WTC11 (cell line): ENCODE results near the gene EBNA1BP2. TPM values are rescaled to one million over a fixed set of nuclear protein-coding genes. Genes with fewer than 3 reads are reported as not detected.

Source experiments
- ATAC-seq: fragments of 200-7000 bp; cut with Tn5 transposase; 2 replicates; pipeline ENCODE4 v1.10.0; 2021; ENCODE audit warnings: mild to moderate bottlenecking, moderate library complexity
- Bru-seq: library from RNA; stranded (reverse); fragments of 400-500 nt; gene quantifications from one replicate; lab custom pipeline; 2021; lab: Mats Ljungman, UMichigan
- CTCF ChIA-PET: fragments of 300-600 bp; sonication (Branson Sonifier 250); formaldehyde crosslinking; loops from one replicate; lab custom pipeline; 2021; ENCODE audit warnings: antibody characterized with exemption; lab: Charles Lee
- POLR2A ChIA-PET: fragments of 350-600 bp; sonication (Branson Sonifier 250); formaldehyde crosslinking; loops from one replicate; lab custom pipeline; 2021; ENCODE audit warnings: antibody characterized with exemption; lab: Charles Lee
- DNase-seq: peaks from one replicate; pipeline ENCODE4 v3.0.0; 2021; ENCODE audit warnings: low spot score
- H3K27ac Mint-ChIP-seq: 2 replicates; pipeline ENCODE4 v1.8.0; 2021; ENCODE audit warnings: mixed read lengths
- H3K27me3 Mint-ChIP-seq: 2 replicates; pipeline ENCODE4 v1.8.0; 2021; ENCODE audit warnings: low read depth, mild to moderate bottlenecking, moderate library complexity, mixed read lengths
- H3K36me3 Mint-ChIP-seq: 2 replicates; pipeline ENCODE4 v1.8.0; 2021; ENCODE audit warnings: mixed read lengths
- H3K4me1 Mint-ChIP-seq: 2 replicates; pipeline ENCODE4 v1.8.0; 2022; ENCODE audit warnings: mixed read lengths
- H3K4me3 Mint-ChIP-seq: 2 replicates; pipeline ENCODE4 v1.8.0; 2021; ENCODE audit warnings: mild to moderate bottlenecking, moderate library complexity, mixed read lengths
- H3K9me3 Mint-ChIP-seq: 2 replicates; pipeline ENCODE4 v1.8.0; 2021; ENCODE audit warnings: mixed read lengths
- ATF1 ChIP-seq: sonication (generic); formaldehyde crosslinking; IDR thresholded peaks from 2 replicates; pipeline ENCODE4 v1.8.1; 2023; ENCODE audit warnings: mild to moderate bottlenecking, moderate library complexity, missing genetic modification reagents
- ETV6 ChIP-seq: sonication (generic); formaldehyde crosslinking; IDR thresholded peaks from 2 replicates; pipeline ENCODE4 v1.8.1; 2022; ENCODE audit warnings: mild to moderate bottlenecking, missing genetic modification reagents
- FOXK1 ChIP-seq: sonication (generic); formaldehyde crosslinking; IDR thresholded peaks from 2 replicates; pipeline ENCODE4 v1.8.0; 2022; ENCODE audit warnings: mild to moderate bottlenecking, moderate library complexity, missing genetic modification reagents
- IRF2 ChIP-seq: sonication (generic); formaldehyde crosslinking; IDR thresholded peaks from 2 replicates; pipeline ENCODE4 v1.8.0; 2022; ENCODE audit warnings: low read depth, missing genetic modification reagents, borderline replicate concordance
- MYBL2 ChIP-seq: sonication (generic); formaldehyde crosslinking; IDR thresholded peaks from 2 replicates; pipeline ENCODE4 v1.8.1; 2023; ENCODE audit warnings: mild to moderate bottlenecking, moderate library complexity, missing genetic modification reagents
- NR1H2 ChIP-seq: sonication (generic); formaldehyde crosslinking; IDR thresholded peaks from 2 replicates; pipeline ENCODE4 v1.9.0; 2021; ENCODE audit warnings: mild to moderate bottlenecking, moderate library complexity, missing genetic modification reagents
- OVOL2 ChIP-seq: fragments of 250-450 bp; sonication (Bioruptor Pico); IDR thresholded peaks from 2 replicates; pipeline ENCODE4 v1.9.0; 2021; ENCODE audit warnings: mild to moderate bottlenecking, borderline replicate concordance
- SP1 ChIP-seq: sonication (generic); formaldehyde crosslinking; conservative IDR thresholded peaks from 2 replicates; pipeline ENCODE4 v1.8.1; 2022; ENCODE audit warnings: missing genetic modification reagents
- STAT6 ChIP-seq: sonication (generic); formaldehyde crosslinking; conservative IDR thresholded peaks from 2 replicates; pipeline ENCODE4 v1.8.1; 2023; ENCODE audit warnings: mild to moderate bottlenecking, low read depth, missing genetic modification reagents, moderate library complexity
- TEAD1 ChIP-seq: sonication (generic); formaldehyde crosslinking; IDR thresholded peaks from 2 replicates; pipeline ENCODE4 v1.8.0; 2022; ENCODE audit warnings: mild to moderate bottlenecking, missing genetic modification reagents
- long read RNA-seq, 3 experiments: library from RNA in 1 of 3; library from capped mRNA in 1 of 3; library from polyadenylated mRNA in 1 of 3; unstranded in 2 of 3; stranded (forward) in 1 of 3; transcript quantifications; one replicate each; pipeline ENCODE4 v2.0.0, GENCODE V29; 2021
- total RNA-seq: library from RNA; stranded (reverse); gene quantifications from 3 replicates; pipeline ENCODE4 v1.2.3, GENCODE V29; 2021
- TF ChIP-seq, protein P1 (sequence below): sonication (generic); formaldehyde crosslinking; IDR thresholded peaks from 2 replicates; pipeline ENCODE4 v1.8.0; 2022; ENCODE audit warnings: mild to moderate bottlenecking, missing genetic modification reagents
- TF ChIP-seq, protein P2 (sequence below): sonication (generic); formaldehyde crosslinking; IDR thresholded peaks from 2 replicates; pipeline ENCODE4 v1.8.1; 2023; ENCODE audit warnings: mild to moderate bottlenecking, missing genetic modification reagents, moderate library complexity
- TF ChIP-seq, protein P3 (sequence below): sonication (generic); formaldehyde crosslinking; IDR thresholded peaks from 2 replicates; pipeline ENCODE4 v1.8.0; 2022; ENCODE audit warnings: missing genetic modification reagents
- TF ChIP-seq, protein P4 (sequence below): sonication (generic); formaldehyde crosslinking; IDR thresholded peaks from 2 replicates; pipeline ENCODE4 v1.8.0; 2022; ENCODE audit warnings: mild to moderate bottlenecking, missing genetic modification reagents
- TF ChIP-seq, protein P5 (sequence below): sonication (generic); formaldehyde crosslinking; IDR thresholded peaks from 2 replicates; pipeline ENCODE4 v1.8.0; 2023; ENCODE audit warnings: missing genetic modification reagents, mild to moderate bottlenecking, borderline replicate concordance
- TF ChIP-seq, protein P6 (sequence below): sonication (generic); formaldehyde crosslinking; IDR thresholded peaks from 2 replicates; pipeline ENCODE4 v1.8.0; 2022; ENCODE audit warnings: mild to moderate bottlenecking, missing genetic modification reagents

The EBNA1BP2 gene
- total RNA-seq (66.7 to 93.7 TPM (median 67.7 TPM) in 3 replicates), Bru-seq, nascent RNA (percentile 88 among the genes with signal in this experiment)
- long read RNA-seq, experiment 1, transcript EBNA1BP2-201 (9 exons, 1,322 nt): major isoform, 364 of 385 reads
- long read RNA-seq, experiment 1, partial matches to known transcripts: 4 of 385 reads
- long read RNA-seq, experiment 1, other reads (novel, unspliced or antisense): 15 of 385 reads
- long read RNA-seq, experiment 2, transcript EBNA1BP2-201 (9 exons, 1,322 nt): major isoform, 57 of 97 reads
- long read RNA-seq, experiment 2, partial matches to known transcripts: 16 of 97 reads
- long read RNA-seq, experiment 2, other reads (novel, unspliced or antisense): 22 of 97 reads
- long read RNA-seq, experiment 3, transcript EBNA1BP2-201 (9 exons, 1,322 nt): major isoform, 184 of 226 reads
- long read RNA-seq, experiment 3, partial matches to known transcripts: 1 of 226 reads
- long read RNA-seq, experiment 3, other reads (novel, unspliced or antisense): 39 of 226 reads

DNA sequence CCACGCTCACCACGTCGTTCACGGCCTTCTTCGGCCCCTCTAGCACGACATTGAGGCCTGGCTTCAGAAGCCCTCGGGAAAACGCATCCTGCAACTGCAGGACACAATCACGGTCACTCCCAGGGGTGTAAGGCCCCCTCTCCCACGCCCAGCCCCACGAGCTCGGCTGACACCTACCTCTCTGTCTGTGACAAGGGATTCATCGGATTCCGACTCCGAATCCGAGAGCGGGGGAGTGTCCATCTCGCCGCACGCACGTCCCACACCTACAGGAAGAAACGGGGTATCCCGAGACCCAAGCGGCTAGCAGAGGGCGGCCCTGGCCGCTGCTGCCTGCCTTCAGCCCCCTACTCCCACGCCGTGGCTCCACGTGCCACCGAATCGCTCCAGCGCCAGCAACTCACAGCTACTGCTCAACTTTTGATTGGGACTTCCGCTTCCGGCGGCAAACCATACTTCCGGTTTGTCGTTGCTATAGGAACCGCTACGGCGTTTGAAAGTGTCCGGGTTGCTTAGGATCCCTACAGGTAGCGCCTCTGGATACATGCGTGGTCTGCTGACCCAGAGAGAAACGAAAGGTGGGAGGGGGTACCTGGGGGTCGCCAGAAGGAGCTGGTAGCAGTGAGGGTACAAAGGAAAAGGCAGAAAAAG, at the start of gene EBNA1BP2, which contains the start of gene CFAP57:
Gene EBNA1BP2 (minus strand): TSS at position 415 of the 651 bp plus-strand sequence. CDS start 172 bp downstream, at position 243.
Gene CFAP57 (plus strand): TSS at position 455 of the 651 bp plus-strand sequence. CDS start 424 bp downstream, outside the sequence.
- peaks cover 40% of the 10 kb centered on the region for H3K36me3 Mint-ChIP-seq
- peak within 1 kb of the TSS; percentile 60 for H3K27ac Mint-ChIP-seq
- ChIA-PET POLR2A (interaction anchor here (0.6 kb wide), 1 partner anchor 209 kb away, joined by 3 read pairs; no protein-coding TSS in a partner anchor), CTCF (interaction anchor here (0.7 to 2.0 kb wide), 10 partner anchors 28 to 326 kb away, joined by 3 to 7 read pairs (median 4); partner anchors contain the start of genes CDC20 and ZNF691)
- peak within 1 kb of the TSS; percentile 97 for H3K4me3 Mint-ChIP-seq
- ATAC-seq (peak; percentile 77), DNase-seq (peak; percentile 86)
- peaks cover 17% of the 10 kb centered on the region for H3K4me1 Mint-ChIP-seq
- H3K27me3 Mint-ChIP-seq: peaks cover 16% of the 10 kb centered on the region
- peaks cover 11% of the 10 kb centered on the region for H3K9me3 Mint-ChIP-seq
- no peak for TF ChIP-seq IRF2
- TF ChIP-seq, protein P1, sequence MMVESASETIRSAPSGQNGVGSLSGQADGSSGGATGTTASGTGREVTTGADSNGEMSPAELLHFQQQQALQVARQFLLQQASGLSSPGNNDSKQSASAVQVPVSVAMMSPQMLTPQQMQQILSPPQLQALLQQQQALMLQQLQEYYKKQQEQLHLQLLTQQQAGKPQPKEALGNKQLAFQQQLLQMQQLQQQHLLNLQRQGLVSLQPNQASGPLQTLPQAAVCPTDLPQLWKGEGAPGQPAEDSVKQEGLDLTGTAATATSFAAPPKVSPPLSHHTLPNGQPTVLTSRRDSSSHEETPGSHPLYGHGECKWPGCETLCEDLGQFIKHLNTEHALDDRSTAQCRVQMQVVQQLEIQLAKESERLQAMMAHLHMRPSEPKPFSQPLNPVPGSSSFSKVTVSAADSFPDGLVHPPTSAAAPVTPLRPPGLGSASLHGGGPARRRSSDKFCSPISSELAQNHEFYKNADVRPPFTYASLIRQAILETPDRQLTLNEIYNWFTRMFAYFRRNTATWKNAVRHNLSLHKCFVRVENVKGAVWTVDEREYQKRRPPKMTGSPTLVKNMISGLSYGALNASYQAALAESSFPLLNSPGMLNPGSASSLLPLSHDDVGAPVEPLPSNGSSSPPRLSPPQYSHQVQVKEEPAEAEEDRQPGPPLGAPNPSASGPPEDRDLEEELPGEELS: peak; percentile 42; the same call in 1 of the 2 replicates
- TF ChIP-seq TEAD1: 0 out of 2 replicates have a peak, but pooled peaks have one; percentile 18
- TF ChIP-seq, protein P2, sequence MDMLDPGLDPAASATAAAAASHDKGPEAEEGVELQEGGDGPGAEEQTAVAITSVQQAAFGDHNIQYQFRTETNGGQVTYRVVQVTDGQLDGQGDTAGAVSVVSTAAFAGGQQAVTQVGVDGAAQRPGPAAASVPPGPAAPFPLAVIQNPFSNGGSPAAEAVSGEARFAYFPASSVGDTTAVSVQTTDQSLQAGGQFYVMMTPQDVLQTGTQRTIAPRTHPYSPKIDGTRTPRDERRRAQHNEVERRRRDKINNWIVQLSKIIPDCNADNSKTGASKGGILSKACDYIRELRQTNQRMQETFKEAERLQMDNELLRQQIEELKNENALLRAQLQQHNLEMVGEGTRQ (CRISPR knock-in tag): 0 out of 2 replicates have a peak, but pooled peaks have one; percentile 31
- peak; percentile 54; the same call in 1 of the 2 replicates for TF ChIP-seq FOXK1 (CRISPR knock-in tag)
- TF ChIP-seq ETV6 (CRISPR knock-in tag): peak; percentile 80; the same call in 1 of the 2 replicates
- TF ChIP-seq SP1: 0 out of 2 replicates have a peak, but pooled peaks have one; percentile 25
- TF ChIP-seq ATF1: peak; percentile 27; the same call in 1 of the 2 replicates
- TF ChIP-seq, protein P3, sequence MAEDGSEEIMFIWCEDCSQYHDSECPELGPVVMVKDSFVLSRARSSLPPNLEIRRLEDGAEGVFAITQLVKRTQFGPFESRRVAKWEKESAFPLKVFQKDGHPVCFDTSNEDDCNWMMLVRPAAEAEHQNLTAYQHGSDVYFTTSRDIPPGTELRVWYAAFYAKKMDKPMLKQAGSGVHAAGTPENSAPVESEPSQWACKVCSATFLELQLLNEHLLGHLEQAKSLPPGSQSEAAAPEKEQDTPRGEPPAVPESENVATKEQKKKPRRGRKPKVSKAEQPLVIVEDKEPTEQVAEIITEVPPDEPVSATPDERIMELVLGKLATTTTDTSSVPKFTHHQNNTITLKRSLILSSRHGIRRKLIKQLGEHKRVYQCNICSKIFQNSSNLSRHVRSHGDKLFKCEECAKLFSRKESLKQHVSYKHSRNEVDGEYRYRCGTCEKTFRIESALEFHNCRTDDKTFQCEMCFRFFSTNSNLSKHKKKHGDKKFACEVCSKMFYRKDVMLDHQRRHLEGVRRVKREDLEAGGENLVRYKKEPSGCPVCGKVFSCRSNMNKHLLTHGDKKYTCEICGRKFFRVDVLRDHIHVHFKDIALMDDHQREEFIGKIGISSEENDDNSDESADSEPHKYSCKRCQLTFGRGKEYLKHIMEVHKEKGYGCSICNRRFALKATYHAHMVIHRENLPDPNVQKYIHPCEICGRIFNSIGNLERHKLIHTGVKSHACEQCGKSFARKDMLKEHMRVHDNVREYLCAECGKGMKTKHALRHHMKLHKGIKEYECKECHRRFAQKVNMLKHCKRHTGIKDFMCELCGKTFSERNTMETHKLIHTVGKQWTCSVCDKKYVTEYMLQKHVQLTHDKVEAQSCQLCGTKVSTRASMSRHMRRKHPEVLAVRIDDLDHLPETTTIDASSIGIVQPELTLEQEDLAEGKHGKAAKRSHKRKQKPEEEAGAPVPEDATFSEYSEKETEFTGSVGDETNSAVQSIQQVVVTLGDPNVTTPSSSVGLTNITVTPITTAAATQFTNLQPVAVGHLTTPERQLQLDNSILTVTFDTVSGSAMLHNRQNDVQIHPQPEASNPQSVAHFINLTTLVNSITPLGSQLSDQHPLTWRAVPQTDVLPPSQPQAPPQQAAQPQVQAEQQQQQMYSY (CRISPR knock-in tag): peak; percentile 28; the same call in 1 of the 2 replicates
- TF ChIP-seq, protein P4, sequence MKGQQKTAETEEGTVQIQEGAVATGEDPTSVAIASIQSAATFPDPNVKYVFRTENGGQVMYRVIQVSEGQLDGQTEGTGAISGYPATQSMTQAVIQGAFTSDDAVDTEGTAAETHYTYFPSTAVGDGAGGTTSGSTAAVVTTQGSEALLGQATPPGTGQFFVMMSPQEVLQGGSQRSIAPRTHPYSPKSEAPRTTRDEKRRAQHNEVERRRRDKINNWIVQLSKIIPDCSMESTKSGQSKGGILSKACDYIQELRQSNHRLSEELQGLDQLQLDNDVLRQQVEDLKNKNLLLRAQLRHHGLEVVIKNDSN (CRISPR knock-in tag): peak; percentile 36; the same call in 1 of the 2 replicates
- TF ChIP-seq, protein P5, sequence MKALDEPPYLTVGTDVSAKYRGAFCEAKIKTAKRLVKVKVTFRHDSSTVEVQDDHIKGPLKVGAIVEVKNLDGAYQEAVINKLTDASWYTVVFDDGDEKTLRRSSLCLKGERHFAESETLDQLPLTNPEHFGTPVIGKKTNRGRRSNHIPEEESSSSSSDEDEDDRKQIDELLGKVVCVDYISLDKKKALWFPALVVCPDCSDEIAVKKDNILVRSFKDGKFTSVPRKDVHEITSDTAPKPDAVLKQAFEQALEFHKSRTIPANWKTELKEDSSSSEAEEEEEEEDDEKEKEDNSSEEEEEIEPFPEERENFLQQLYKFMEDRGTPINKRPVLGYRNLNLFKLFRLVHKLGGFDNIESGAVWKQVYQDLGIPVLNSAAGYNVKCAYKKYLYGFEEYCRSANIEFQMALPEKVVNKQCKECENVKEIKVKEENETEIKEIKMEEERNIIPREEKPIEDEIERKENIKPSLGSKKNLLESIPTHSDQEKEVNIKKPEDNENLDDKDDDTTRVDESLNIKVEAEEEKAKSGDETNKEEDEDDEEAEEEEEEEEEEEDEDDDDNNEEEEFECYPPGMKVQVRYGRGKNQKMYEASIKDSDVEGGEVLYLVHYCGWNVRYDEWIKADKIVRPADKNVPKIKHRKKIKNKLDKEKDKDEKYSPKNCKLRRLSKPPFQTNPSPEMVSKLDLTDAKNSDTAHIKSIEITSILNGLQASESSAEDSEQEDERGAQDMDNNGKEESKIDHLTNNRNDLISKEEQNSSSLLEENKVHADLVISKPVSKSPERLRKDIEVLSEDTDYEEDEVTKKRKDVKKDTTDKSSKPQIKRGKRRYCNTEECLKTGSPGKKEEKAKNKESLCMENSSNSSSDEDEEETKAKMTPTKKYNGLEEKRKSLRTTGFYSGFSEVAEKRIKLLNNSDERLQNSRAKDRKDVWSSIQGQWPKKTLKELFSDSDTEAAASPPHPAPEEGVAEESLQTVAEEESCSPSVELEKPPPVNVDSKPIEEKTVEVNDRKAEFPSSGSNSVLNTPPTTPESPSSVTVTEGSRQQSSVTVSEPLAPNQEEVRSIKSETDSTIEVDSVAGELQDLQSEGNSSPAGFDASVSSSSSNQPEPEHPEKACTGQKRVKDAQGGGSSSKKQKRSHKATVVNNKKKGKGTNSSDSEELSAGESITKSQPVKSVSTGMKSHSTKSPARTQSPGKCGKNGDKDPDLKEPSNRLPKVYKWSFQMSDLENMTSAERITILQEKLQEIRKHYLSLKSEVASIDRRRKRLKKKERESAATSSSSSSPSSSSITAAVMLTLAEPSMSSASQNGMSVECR (CRISPR knock-in tag): 0 out of 2 replicates have a peak, but pooled peaks have one; percentile 82
- TF ChIP-seq, protein P6, sequence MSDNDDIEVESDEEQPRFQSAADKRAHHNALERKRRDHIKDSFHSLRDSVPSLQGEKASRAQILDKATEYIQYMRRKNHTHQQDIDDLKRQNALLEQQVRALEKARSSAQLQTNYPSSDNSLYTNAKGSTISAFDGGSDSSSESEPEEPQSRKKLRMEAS (CRISPR knock-in tag): peak; percentile 94
- TF ChIP-seq OVOL2: no peak
- TF ChIP-seq NR1H2 (CRISPR knock-in tag): no peak
- no peak for TF ChIP-seq STAT6 (CRISPR knock-in tag)
- TF ChIP-seq MYBL2: 0 out of 2 replicates have a peak, but pooled peaks have one; percentile 3
